ENCODE data around the gene ZDHHC7. TPM values are rescaled to one million over a fixed set of nuclear protein-coding genes. Genes with fewer than 3 reads are reported as not detected.
A peak's percentile ranks its signal among the peaks of the same experiment; 100 is the strongest.

Gene ZDHHC7
- total and polyA plus RNA-seq, 2 experiments from 2014 or later, result 39.9 to 95.2 TPM

- Histone ChIP-seq H3F3A (ENCODE audit: insufficient read depth) (peaks cover 32% of the 10 kb centered on the region), H3K9me2 (ENCODE audit: insufficient read depth) (no peaks in the 10 kb centered on the region), H3K4me2 (ENCODE audit: unreplicated experiment) (peak overlapping the region; percentile 88), H4K20me1 (ENCODE audit: insufficient read depth) (no peaks in the 10 kb centered on the region), H3K4me1 (ENCODE audit: insufficient read depth) (peaks cover 49% of the 10 kb centered on the region), H3K27ac (peak overlapping the region; percentile 94), H2AFZ (no peak overlapping the region), H3K4me3 (peak overlapping the region; percentile 63), H3K9me3 (ENCODE audit: low read depth) (no peaks in the 10 kb centered on the region), H3K27me3 (replicated peaks; ENCODE audit: insufficient read depth) (no peaks in the 10 kb centered on the region), H3K36me3 (ENCODE audit: low read depth) (0 out of 2 replicates have a peak, but pooled peaks cover 4% of the 10 kb centered on the region), H3K79me2 (ENCODE audit: insufficient read depth) (peaks cover 89% of the 10 kb centered on the region), H3K9ac (peak overlapping the region; percentile 78)
- DNase-seq, result peak; percentile 90
- TF ChIP-seq EZH2 (IDR thresholded peaks at IDR 0.05; ENCODE audit: insufficient read depth, poor library complexity, severe bottlenecking) (no peak), EZH2phosphoT487 (IDR thresholded peaks at IDR 0.05; ENCODE audit: insufficient read depth, low read depth) (no peak)
- 19% methylated on average over 9 to 10 of the region's 10 CpGs for WGBS, 2 experiments (ENCODE audit: low coverage in 1 of 2, low lambda C conversion rate in 2 of 2, missing lambda C conversion rate in 2 of 2)
- in situ Hi-C loops (cut with MboI), result no loop called here
Measured at GRCh38 chr16:85004587-85005205, 6.6 kb downstream of the ZDHHC7 start.

GRCh38 chr16:85003725-85004586 is 7.4 kb downstream of the ZDHHC7 start:
- Histone ChIP-seq H4K20me1 (ENCODE audit: insufficient read depth) (no peaks in the 10 kb centered on the region), H3K9me3 (ENCODE audit: low read depth) (no peaks in the 10 kb centered on the region), H2AFZ (no peak overlapping the region), H3K4me2 (ENCODE audit: unreplicated experiment) (peak overlapping the region; percentile 88), H3K36me3 (ENCODE audit: low read depth) (no peaks in the 10 kb centered on the region), H3K27ac (peak overlapping the region; percentile 94), H3K4me3 (no peak overlapping the region), H3K9ac (0 out of 2 replicates have a peak overlapping the region, but pooled peaks have one; percentile 8), H3K4me1 (ENCODE audit: insufficient read depth) (peaks cover 49% of the 10 kb centered on the region), H3K79me2 (ENCODE audit: insufficient read depth) (peaks cover 89% of the 10 kb centered on the region), H3K9me2 (ENCODE audit: insufficient read depth) (no peaks in the 10 kb centered on the region), H3K27me3 (replicated peaks; ENCODE audit: insufficient read depth) (no peaks in the 10 kb centered on the region), H3F3A (ENCODE audit: insufficient read depth) (peaks cover 36% of the 10 kb centered on the region)
- no peak for DNase-seq
- no peak for TF ChIP-seq EZH2 (IDR thresholded peaks at IDR 0.05; ENCODE audit: insufficient read depth, poor library complexity, severe bottlenecking)
- TF ChIP-seq EZH2phosphoT487 (IDR thresholded peaks at IDR 0.05; ENCODE audit: insufficient read depth, low read depth), result no peak
- 54 to 58% methylated on average over 13 to 16 of the region's 16 CpGs for WGBS, 2 experiments (ENCODE audit: low coverage in 1 of 2, low lambda C conversion rate in 2 of 2, missing lambda C conversion rate in 2 of 2)
- in situ Hi-C loops (cut with MboI), result no loop called here

GRCh38 chr16:85003076-85003475 is 8.3 kb downstream of the ZDHHC7 start:
- no peak for DNase-seq
- Histone ChIP-seq H3K4me2 (ENCODE audit: unreplicated experiment) (no peak overlapping the region), H3K79me2 (ENCODE audit: insufficient read depth) (peaks cover 89% of the 10 kb centered on the region), H3K27ac (peak overlapping the region; percentile 94; the same call in 1 of the 2 replicates), H3K4me1 (ENCODE audit: insufficient read depth) (peaks cover 53% of the 10 kb centered on the region), H3K9me3 (ENCODE audit: low read depth) (no peaks in the 10 kb centered on the region), H3K9me2 (ENCODE audit: insufficient read depth) (no peaks in the 10 kb centered on the region), H3K27me3 (replicated peaks; ENCODE audit: insufficient read depth) (no peaks in the 10 kb centered on the region), H3F3A (ENCODE audit: insufficient read depth) (peaks cover 36% of the 10 kb centered on the region), H3K4me3 (no peak overlapping the region), H3K36me3 (ENCODE audit: low read depth) (no peaks in the 10 kb centered on the region), H3K9ac (no peak overlapping the region), H4K20me1 (ENCODE audit: insufficient read depth) (no peaks in the 10 kb centered on the region), H2AFZ (no peak overlapping the region)
- WGBS, 2 experiments (ENCODE audit: low coverage in 1 of 2, low lambda C conversion rate in 2 of 2, missing lambda C conversion rate in 2 of 2), result 88 to 93% methylated on average over 11 to 13 of the region's 13 CpGs
- TF ChIP-seq EZH2phosphoT487 (IDR thresholded peaks at IDR 0.05; ENCODE audit: insufficient read depth, low read depth) (no peak), EZH2 (IDR thresholded peaks at IDR 0.05; ENCODE audit: insufficient read depth, poor library complexity, severe bottlenecking) (no peak)
- in situ Hi-C loops (cut with MboI), result no loop called here

GRCh38 chr16:85002608-85003007 is 8.7 kb downstream of the ZDHHC7 start:
- Histone ChIP-seq H3K27ac (no peak overlapping the region), H3K36me3 (ENCODE audit: low read depth) (no peaks in the 10 kb centered on the region), H3K79me2 (ENCODE audit: insufficient read depth) (peaks cover 89% of the 10 kb centered on the region), H3K27me3 (replicated peaks; ENCODE audit: insufficient read depth) (no peaks in the 10 kb centered on the region), H3K9me2 (ENCODE audit: insufficient read depth) (no peaks in the 10 kb centered on the region), H3K4me2 (ENCODE audit: unreplicated experiment) (no peak overlapping the region), H4K20me1 (ENCODE audit: insufficient read depth) (no peaks in the 10 kb centered on the region), H3K9me3 (ENCODE audit: low read depth) (no peaks in the 10 kb centered on the region), H3F3A (ENCODE audit: insufficient read depth) (peaks cover 35% of the 10 kb centered on the region), H2AFZ (no peak overlapping the region), H3K9ac (no peak overlapping the region), H3K4me3 (no peak overlapping the region), H3K4me1 (ENCODE audit: insufficient read depth) (peaks cover 53% of the 10 kb centered on the region)
- no peak for DNase-seq
- in situ Hi-C loops (cut with MboI), result no loop called here
- WGBS, 2 experiments (ENCODE audit: low coverage in 1 of 2, low lambda C conversion rate in 2 of 2, missing lambda C conversion rate in 2 of 2), result 89% methylated on average over 12 of the region's 12 CpGs
- TF ChIP-seq EZH2phosphoT487 (IDR thresholded peaks at IDR 0.05; ENCODE audit: insufficient read depth, low read depth) (no peak), EZH2 (IDR thresholded peaks at IDR 0.05; ENCODE audit: insufficient read depth, poor library complexity, severe bottlenecking) (no peak)
